Measurements from ENCODE around the gene DNAJC5. TPM values are rescaled to one million over a fixed set of nuclear protein-coding genes. Genes with fewer than 3 reads are reported as not detected.
"Not testable (repeated sequence)": the region's sequence is repeated elsewhere in the genome, so short reads cannot be mapped to it uniquely, and the experiment has no call there.

Gene DNAJC5
- total and polyA plus RNA-seq, 2 experiments from 2014 or later, result 9.4 to 37.7 TPM

DNA sequence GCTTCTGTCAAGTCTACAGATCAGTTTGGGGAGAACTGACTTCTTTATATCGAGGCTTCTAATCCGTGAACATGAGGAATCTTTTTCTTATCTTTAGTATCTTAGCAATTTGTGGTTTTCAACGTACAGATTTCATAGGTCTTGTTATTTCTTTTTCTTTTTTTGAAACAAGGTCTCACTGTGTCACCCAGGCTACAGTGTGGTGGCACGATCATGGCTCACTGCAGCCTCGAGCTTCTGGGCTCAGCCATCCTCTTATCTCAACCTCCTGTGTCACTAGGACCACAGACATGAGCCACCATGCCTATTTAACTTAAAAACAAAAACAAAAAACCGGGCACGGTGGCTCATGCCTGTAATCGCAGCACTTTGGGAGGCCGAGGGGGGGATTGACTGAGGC, 29.3 kb downstream of the DNAJC5 start:
- Histone ChIP-seq H3K36me3 (peaks cover 8% of the 10 kb centered on the region), H3K9me3 (ENCODE audit: low read depth) (no peaks in the 10 kb centered on the region), H3K27me3 (no peaks in the 10 kb centered on the region), H3K4me3 (no peak overlapping the region), H3K4me1 (ENCODE audit: low read depth) (no peaks in the 10 kb centered on the region), H3K27ac (no peak overlapping the region)
- DNase-seq (ENCODE audit: low read depth in 1 of 2, low spot score in 1 of 2), result no peak
- TF ChIP-seq, protein P1, sequence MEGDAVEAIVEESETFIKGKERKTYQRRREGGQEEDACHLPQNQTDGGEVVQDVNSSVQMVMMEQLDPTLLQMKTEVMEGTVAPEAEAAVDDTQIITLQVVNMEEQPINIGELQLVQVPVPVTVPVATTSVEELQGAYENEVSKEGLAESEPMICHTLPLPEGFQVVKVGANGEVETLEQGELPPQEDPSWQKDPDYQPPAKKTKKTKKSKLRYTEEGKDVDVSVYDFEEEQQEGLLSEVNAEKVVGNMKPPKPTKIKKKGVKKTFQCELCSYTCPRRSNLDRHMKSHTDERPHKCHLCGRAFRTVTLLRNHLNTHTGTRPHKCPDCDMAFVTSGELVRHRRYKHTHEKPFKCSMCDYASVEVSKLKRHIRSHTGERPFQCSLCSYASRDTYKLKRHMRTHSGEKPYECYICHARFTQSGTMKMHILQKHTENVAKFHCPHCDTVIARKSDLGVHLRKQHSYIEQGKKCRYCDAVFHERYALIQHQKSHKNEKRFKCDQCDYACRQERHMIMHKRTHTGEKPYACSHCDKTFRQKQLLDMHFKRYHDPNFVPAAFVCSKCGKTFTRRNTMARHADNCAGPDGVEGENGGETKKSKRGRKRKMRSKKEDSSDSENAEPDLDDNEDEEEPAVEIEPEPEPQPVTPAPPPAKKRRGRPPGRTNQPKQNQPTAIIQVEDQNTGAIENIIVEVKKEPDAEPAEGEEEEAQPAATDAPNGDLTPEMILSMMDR (IDR thresholded peaks at IDR 0.05; ENCODE audit: low read depth, low read length), result no peak

DNA sequence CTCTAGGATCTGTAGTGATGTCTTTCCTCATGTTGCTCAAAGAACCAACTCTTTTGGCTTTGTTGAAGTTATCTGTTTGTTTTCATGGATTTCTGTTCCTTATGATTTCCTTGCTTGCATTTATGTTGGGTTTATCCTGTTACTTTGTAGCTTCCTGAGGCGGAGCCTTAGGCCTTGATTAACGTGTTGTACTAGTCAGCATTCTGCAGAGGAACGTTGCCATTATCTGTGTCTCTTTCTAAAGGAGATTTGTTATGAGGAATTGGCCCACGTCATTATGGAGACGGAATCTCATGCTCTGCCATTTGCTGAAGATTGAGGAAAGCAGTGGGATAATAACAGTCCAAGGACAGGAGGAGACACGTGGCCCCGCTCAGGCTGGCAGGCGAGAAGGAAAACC, 31.4 kb downstream of the DNAJC5 start:
- H3K36me3 ChIP-seq, result peaks cover 23% of the 10 kb centered on the region
- no peaks in the 10 kb centered on the region for H3K9me3 ChIP-seq (ENCODE audit: low read depth)
- TF ChIP-seq, protein P1 (IDR thresholded peaks at IDR 0.05; ENCODE audit: low read depth, low read length), result no peak
- no peak overlapping the region for H3K27ac ChIP-seq
- no peaks in the 10 kb centered on the region for H3K27me3 ChIP-seq
- DNase-seq (ENCODE audit: low read depth in 1 of 2, low spot score in 1 of 2), result no peak
- H3K4me3 ChIP-seq, result no peak overlapping the region
- no peaks in the 10 kb centered on the region for H3K4me1 ChIP-seq (ENCODE audit: low read depth)

DNA sequence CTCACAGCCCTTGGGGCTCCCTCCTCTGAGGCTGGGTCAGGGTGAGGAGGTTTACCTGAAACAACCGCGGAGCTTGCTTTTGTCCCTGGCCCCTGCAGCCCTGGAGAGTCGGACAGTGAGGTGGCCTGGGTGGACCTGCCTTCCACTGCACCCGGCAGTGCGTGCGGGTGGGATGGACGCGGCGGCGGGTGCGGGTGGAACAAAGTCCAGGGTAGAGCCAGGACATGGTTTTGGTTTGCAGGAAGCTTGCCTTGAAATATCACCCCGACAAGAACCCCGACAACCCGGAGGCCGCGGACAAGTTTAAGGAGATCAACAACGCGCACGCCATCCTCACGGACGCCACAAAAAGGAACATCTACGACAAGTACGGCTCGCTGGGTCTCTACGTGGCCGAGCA, 34.1 kb downstream of the DNAJC5 start:
- Histone ChIP-seq H3K4me1 (ENCODE audit: low read depth) (no peaks in the 10 kb centered on the region), H3K9me3 (ENCODE audit: low read depth) (no peaks in the 10 kb centered on the region), H3K36me3 (peaks cover 28% of the 10 kb centered on the region), H3K27me3 (no peaks in the 10 kb centered on the region), H3K4me3 (no peak overlapping the region), H3K27ac (no peak overlapping the region)
- DNase-seq (ENCODE audit: low read depth in 1 of 2, low spot score in 1 of 2), result no peak
- TF ChIP-seq, protein P1 (IDR thresholded peaks at IDR 0.05; ENCODE audit: low read depth, low read length), result no peak

DNA sequence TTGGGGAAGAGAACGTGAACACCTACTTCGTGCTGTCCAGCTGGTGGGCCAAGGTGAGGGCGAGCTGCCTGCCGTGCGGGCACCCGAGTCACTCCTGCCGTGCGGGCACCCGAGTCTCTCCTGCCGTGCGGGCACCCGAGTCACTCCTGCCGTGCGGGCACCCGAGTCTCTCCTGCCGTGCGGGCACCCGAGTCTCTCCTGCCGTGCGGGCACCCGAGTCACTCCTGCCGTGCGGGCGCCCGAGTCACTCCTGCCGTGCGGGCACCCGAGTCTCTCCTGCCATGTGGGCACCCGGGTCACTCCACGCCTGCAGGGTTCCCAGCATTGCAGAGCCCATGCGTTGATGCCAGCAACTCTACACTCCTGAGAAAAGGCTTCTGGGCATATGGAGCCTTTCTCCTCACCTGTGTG, 34.6 kb downstream of the DNAJC5 start:
- not testable (repeated sequence) for H3K27ac ChIP-seq; H3K4me3 ChIP-seq; DNase-seq (ENCODE audit: low read depth in 1 of 2, low spot score in 1 of 2); H3K4me1 ChIP-seq (ENCODE audit: low read depth); H3K27me3 ChIP-seq; H3K9me3 ChIP-seq (ENCODE audit: low read depth)
- H3K36me3 ChIP-seq, result peaks cover 28% of the 10 kb centered on the region

DNA sequence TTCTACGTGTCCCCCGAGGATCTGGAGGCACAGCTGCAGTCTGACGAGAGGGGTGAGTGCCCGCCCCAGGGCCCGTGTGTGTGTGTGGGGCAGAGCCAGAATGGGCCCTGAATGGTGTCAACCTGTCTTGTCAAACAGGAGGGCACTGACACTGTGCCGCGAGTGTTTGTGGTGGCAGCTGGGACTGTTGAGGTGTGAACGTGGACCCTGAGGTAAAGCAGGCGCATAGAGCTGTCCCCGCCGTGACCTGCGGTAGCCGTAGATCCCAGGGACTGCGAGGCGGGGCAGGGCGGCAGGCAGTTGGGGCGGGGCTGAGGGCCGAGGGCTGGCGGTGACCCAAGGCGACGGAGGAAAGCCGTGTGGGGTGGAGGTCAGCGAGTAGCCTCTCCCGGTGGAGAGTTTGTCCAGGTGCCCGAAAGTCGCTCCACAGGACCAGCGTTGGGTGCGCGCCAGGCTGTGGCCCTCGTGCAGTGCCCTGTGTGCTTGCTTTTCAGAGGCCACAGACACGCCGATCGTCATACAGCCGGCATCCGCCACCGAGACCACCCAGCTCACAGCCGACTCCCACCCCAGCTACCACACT, 36.1 kb downstream of the DNAJC5 start:
- Histone ChIP-seq H3K27me3 (no peaks in the 10 kb centered on the region), H3K4me1 (ENCODE audit: low read depth) (no peaks in the 10 kb centered on the region), H3K9me3 (ENCODE audit: low read depth) (no peaks in the 10 kb centered on the region), H3K27ac (no peak overlapping the region), H3K36me3 (peaks cover 32% of the 10 kb centered on the region), H3K4me3 (no peak overlapping the region)
- DNase-seq (ENCODE audit: low read depth in 1 of 2, low spot score in 1 of 2), result no peak
- TF ChIP-seq, protein P1 (IDR thresholded peaks at IDR 0.05; ENCODE audit: low read depth, low read length), result no peak

DNA sequence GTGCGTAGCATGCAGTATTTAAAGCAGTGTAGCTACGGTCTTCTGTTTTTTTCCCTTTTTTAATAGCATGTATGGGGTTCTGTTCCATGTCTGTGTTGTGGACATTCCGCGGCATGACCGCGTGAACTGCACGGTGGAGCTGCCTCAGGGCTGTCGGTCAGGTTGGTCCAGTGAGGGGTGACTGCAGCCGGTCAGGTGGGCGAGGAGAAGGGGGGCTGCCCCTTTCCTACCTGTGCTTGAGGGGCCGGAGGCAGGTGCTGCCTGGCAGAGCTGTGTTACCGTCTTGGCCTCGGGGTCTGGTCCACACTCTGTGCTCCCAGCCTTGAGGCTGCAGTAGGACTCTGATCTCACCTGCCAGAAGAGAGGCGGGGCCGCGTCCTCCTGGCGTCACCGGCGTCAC, 36.8 kb downstream of the DNAJC5 start:
- H3K4me3 ChIP-seq, result no peak overlapping the region
- no peaks in the 10 kb centered on the region for H3K27me3 ChIP-seq
- TF ChIP-seq, protein P1 (IDR thresholded peaks at IDR 0.05; ENCODE audit: low read depth, low read length), result no peak
- H3K4me1 ChIP-seq (ENCODE audit: low read depth), result no peaks in the 10 kb centered on the region
- DNase-seq (ENCODE audit: low read depth in 1 of 2, low spot score in 1 of 2), result no peak
- H3K27ac ChIP-seq, result no peak overlapping the region
- H3K9me3 ChIP-seq (ENCODE audit: low read depth), result no peaks in the 10 kb centered on the region
- peaks cover 30% of the 10 kb centered on the region for H3K36me3 ChIP-seq

Measured in cardiac muscle cell (in vitro differentiated cells and primary cell).